ENCODE measurements around the gene PTPRM.

GRCh38 chr18:7848054-7848412 lies 280.9 kb downstream of the PTPRM start:
- no peak for TF ChIP-seq POLR2AphosphoS5 (IDR thresholded peaks at IDR 0.05; ENCODE audit: low read depth, low read length)
- TF ChIP-seq TAF1 (IDR thresholded peaks at IDR 0.05; ENCODE audit: borderline replicate concordance, low read depth, low read length) = no peak

Data from GM12892 (cell line).